ENCODE measurements around the gene ITPR3. TPM values are rescaled to one million over a fixed set of nuclear protein-coding genes. Genes with fewer than 3 reads are reported as not detected.

ITPR3 gene
- total and polyA plus RNA-seq, 2 donors from 2014 or later = 4.2 to 86.3 TPM

DNA sequence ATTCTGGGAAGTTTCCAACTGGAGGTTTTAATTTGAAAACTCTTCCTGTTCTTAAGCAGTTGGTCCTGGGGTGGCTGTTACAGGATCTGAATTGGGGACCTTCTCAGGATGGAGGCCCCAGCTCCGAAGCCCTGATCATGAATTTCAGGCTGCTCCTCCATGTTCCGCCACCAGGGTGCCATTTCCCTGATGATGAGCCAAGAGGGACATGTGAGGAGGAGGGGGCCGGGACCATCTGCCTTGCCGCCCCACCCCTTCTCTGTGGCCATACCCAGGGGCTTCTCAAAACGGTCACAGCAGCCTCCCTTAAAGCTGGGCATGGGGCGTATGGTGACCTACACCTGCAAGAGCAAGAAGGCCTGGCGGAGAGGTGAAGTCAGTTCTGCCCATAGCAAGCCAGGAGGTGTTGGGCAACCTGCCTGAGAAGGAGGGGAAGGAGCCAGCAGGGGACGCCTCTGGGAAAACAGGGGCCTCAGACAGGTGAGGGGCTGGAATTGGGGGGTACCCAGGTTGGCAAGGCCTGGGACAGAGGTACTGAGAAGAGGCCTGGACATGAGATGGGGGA is 37.4 kb upstream of the ITPR3 start:
- H3K9ac ChIP-seq (ENCODE audit: low read length in 3 of 3) = no peak overlapping the region
- H3K27ac ChIP-seq (ENCODE audit: low read depth in 2 of 2, low read length in 2 of 2) = no peak overlapping the region
- no peaks in the 10 kb centered on the region for H3K36me3 ChIP-seq (ENCODE audit: control insufficient read depth in 2 of 3, insufficient read depth in 3 of 3, low read length in 3 of 3)
- H3K4me1 ChIP-seq (ENCODE audit: control insufficient read depth in 2 of 3, insufficient read depth in 2 of 3, low read depth in 1 of 3, low read length in 3 of 3) = peaks cover 0 to 17% (median 0%) of the 10 kb centered on the region in 3 donors
- intact Hi-C loops (cut with DNase I) = loop anchor here (10.0 kb wide), 1 partner anchor 111 kb away; no protein-coding TSS in a partner anchor
- FAIRE-seq = no peak
- TF ChIP-seq, protein P1, sequence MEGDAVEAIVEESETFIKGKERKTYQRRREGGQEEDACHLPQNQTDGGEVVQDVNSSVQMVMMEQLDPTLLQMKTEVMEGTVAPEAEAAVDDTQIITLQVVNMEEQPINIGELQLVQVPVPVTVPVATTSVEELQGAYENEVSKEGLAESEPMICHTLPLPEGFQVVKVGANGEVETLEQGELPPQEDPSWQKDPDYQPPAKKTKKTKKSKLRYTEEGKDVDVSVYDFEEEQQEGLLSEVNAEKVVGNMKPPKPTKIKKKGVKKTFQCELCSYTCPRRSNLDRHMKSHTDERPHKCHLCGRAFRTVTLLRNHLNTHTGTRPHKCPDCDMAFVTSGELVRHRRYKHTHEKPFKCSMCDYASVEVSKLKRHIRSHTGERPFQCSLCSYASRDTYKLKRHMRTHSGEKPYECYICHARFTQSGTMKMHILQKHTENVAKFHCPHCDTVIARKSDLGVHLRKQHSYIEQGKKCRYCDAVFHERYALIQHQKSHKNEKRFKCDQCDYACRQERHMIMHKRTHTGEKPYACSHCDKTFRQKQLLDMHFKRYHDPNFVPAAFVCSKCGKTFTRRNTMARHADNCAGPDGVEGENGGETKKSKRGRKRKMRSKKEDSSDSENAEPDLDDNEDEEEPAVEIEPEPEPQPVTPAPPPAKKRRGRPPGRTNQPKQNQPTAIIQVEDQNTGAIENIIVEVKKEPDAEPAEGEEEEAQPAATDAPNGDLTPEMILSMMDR (IDR thresholded peaks at IDR 0.05; ENCODE audit: borderline replicate concordance, extremely low read depth, insufficient read depth) = no peak
- no peaks in the 10 kb centered on the region for H3K9me3 ChIP-seq (ENCODE audit: control insufficient read depth in 2 of 3, insufficient read depth in 1 of 3, low read length in 3 of 3)
- no peak overlapping the region for H3K4me3 ChIP-seq (ENCODE audit: low read length in 3 of 3)
- peak in 1 of 5 donors; percentile 60 for DNase-seq
- no peaks in the 10 kb centered on the region for H3K27me3 ChIP-seq (ENCODE audit: control insufficient read depth, insufficient read depth, low read length)

DNA sequence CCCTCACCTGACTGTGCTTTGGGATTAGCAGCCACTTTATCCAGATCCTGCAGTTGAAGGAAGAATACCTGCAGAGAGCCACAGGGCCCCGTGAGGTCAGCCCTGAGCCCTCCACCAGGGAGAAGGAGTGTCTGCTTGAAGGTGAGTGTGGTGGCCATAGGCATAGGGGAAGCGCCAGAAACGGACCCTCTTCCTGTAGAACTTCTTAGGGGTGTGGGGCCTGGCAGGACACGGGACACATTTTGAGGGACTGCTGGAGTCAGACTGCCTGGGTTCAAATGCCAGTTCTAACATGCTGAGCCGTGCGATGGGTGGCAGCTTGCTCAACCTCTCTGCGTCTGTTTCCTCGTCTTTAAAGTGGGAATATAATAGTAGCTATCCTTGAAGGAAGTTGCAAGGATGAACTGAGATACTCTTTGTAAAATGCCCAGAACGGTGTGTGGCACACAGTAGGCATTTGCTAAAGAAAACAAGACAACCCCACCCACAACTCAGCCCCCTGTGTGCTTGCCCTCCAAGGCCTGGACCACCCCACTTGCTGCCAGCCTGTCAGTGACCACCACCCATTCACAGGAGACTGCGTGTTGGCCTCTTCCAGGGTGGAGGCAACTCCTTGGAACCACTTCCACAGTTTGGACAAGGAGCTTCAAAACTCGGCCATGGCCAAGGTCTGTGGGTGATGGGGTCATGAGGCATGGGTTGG is 36.3 kb upstream of the ITPR3 start:
- Histone ChIP-seq H3K9ac (ENCODE audit: low read length in 3 of 3) (no peak overlapping the region), H3K27me3 (ENCODE audit: control insufficient read depth, insufficient read depth, low read length) (no peaks in the 10 kb centered on the region), H3K4me3 (ENCODE audit: low read length in 3 of 3) (no peak overlapping the region), H3K27ac (ENCODE audit: low read depth in 2 of 2, low read length in 2 of 2) (no peak overlapping the region), H3K9me3 (ENCODE audit: control insufficient read depth in 2 of 3, insufficient read depth in 1 of 3, low read length in 3 of 3) (no peaks in the 10 kb centered on the region), H3K36me3 (ENCODE audit: control insufficient read depth in 2 of 3, insufficient read depth in 3 of 3, low read length in 3 of 3) (no peaks in the 10 kb centered on the region), H3K4me1 (ENCODE audit: control insufficient read depth in 2 of 3, insufficient read depth in 2 of 3, low read depth in 1 of 3, low read length in 3 of 3) (peaks cover 0 to 18% (median 5%) of the 10 kb centered on the region in 3 donors)
- DNase-seq (no peak), FAIRE-seq (no peak)
- intact Hi-C loops (cut with DNase I) = loop anchor here (10.0 kb wide), 1 partner anchor 110 kb away; no protein-coding TSS in a partner anchor
- TF ChIP-seq, protein P1 (IDR thresholded peaks at IDR 0.05; ENCODE audit: borderline replicate concordance, extremely low read depth, insufficient read depth) = no peak

DNA sequence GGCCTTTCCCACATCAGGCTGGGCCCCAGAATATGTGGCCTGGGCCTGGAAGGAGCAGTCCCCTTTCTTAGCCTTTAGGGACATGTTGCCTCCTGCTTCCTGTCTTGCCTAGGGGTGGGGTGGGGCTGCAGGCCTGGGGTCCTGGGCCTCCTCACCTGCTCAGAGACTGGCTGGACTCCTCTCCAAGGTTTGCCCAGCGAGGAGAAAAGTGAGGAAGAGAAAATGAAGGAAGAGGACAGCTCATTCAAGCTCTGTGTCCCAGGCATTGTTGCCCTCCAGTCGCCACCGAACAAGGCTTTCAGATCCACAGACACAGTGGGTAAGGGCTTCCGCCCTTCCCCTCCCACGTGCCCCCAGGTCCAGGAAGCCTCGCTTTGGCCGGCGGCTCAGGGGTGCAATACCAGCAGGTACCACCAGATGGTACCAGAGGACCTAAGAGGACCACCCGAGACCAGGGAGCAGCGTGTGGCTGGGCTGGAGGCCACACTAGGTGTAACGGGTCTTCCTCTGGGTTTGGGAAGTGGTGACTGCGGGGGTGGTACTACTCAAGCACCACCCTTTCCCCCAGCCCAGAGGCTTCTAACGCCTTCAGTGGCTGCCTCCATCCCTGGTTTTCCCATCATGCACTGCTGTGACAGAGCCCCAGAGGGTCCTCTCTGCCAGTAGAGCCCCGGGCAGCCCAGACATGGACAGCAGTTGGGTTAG is 35.6 kb upstream of the ITPR3 start:
- intact Hi-C loops (cut with DNase I) = loop anchor here (10.0 kb wide), 1 partner anchor 109 kb away; no protein-coding TSS in a partner anchor
- no peak for FAIRE-seq

More for the DNA sequence above, 35.6 kb upstream of the ITPR3 start:
- H3K9me3 ChIP-seq (ENCODE audit: control insufficient read depth in 2 of 3, insufficient read depth in 1 of 3, low read length in 3 of 3) = no peaks in the 10 kb centered on the region
- H3K4me1 ChIP-seq (ENCODE audit: control insufficient read depth in 2 of 3, insufficient read depth in 2 of 3, low read depth in 1 of 3, low read length in 3 of 3) = peaks cover 0 to 21% (median 12%) of the 10 kb centered on the region in 3 donors
- H3K9ac ChIP-seq (ENCODE audit: low read length in 3 of 3) = no peak overlapping the region
- no peaks in the 10 kb centered on the region for H3K36me3 ChIP-seq (ENCODE audit: control insufficient read depth in 2 of 3, insufficient read depth in 3 of 3, low read length in 3 of 3)
- TF ChIP-seq, protein P1 (IDR thresholded peaks at IDR 0.05; ENCODE audit: borderline replicate concordance, extremely low read depth, insufficient read depth) = peak; percentile 99
- peak; percentile 80 to 91 (median 87) for DNase-seq
- H3K27me3 ChIP-seq (ENCODE audit: control insufficient read depth, insufficient read depth, low read length) = no peaks in the 10 kb centered on the region
- peak overlapping the region in 1 of 3 donors; percentile 3 for H3K4me3 ChIP-seq (ENCODE audit: low read length in 3 of 3)
- H3K27ac ChIP-seq (ENCODE audit: low read depth in 2 of 2, low read length in 2 of 2) = no peak overlapping the region

All from kidney (tissue), 14 donors.